HCT116 (cell line): Measurements from ENCODE around the gene PRRT1B. TPM values are rescaled to one million over a fixed set of nuclear protein-coding genes. Genes with fewer than 3 reads are reported as not detected.
A peak's percentile ranks its signal among the peaks of the same experiment; 100 is the strongest.

Source experiments
- ATAC-seq: fragments of 200-7000 bp; cut with Tn5 transposase; 2 replicates; pipeline ENCODE4 v1.9.1; 2020; ENCODE audit warnings: mild to moderate bottlenecking, moderate library complexity
- BruUV-seq: library from RNA; stranded (reverse); fragments of 400-500 nt; replicated peaks from 2 replicates; lab custom pipeline; 2021; lab: Mats Ljungman, UMichigan
- CTCF ChIA-PET: fragments of 300-600 bp; sonication (Branson Sonifier 250); formaldehyde crosslinking; loops from one replicate; lab custom pipeline; 2021; ENCODE audit warnings: antibody characterized with exemption; lab: Charles Lee
- POLR2A ChIA-PET: fragments of 300-600, 350-600 bp; sonication (Branson Sonifier 250); formaldehyde crosslinking; loops from one replicate; lab custom pipeline; 2021; ENCODE audit warnings: antibody characterized with exemption; lab: Charles Lee
- RAD21 ChIA-PET, 2 experiments: fragments of 300-600 bp; sonication (Branson Sonifier 250); formaldehyde crosslinking; loops; one replicate each; lab custom pipeline; 2023; ENCODE audit warnings: low total read pairs in 2 of 2; ENCODE audit not compliant: uncharacterized antibody in 2 of 2, unreplicated experiment in 2 of 2, low non-redundant PET in 1 of 2; lab: Charles Lee
- DNase-seq: peaks from one replicate; pipeline ENCODE4 v3.0.0-alpha.2; 2010; ENCODE audit warnings: low read depth, low spot score
- H2AFZ ChIP-seq: fragments of 200-600 bp; shearing (Covaris generic), sonication (generic); 2 replicates; pipeline ENCODE4 v1.6.1; 2017; ENCODE audit warnings: low read depth, mixed run types, mixed read lengths, antibody characterized with exemption, low read length; ENCODE audit not compliant: poor library complexity, severe bottlenecking
- H3K27ac ChIP-seq: 2 replicates; pipeline ENCODE4 v1.5.1; 2012; ENCODE audit warnings: low read depth, low read length
- H3K27me3 ChIP-seq: fragments of 200-600 bp; sonication (generic); 2 replicates; pipeline ENCODE4 v1.6.1; 2016; ENCODE audit warnings: mixed run types, low read length, mixed read lengths; ENCODE audit not compliant: insufficient read depth
- H3K36me3 ChIP-seq, 2 experiments: fragments of 200-500 bp in 1 of 2; fragments of 200-600 bp in 1 of 2; sonication (Bioruptor generic) in 1 of 2; sonication (generic) in 1 of 2; 2 replicates each; pipeline versions ENCODE4 v1.5.1 to v1.6.1; 2014 to 2016; ENCODE audit warnings: low read length in 2 of 2, inconsistent platforms in 1 of 2, mixed read lengths in 1 of 2, mixed run types in 1 of 2; ENCODE audit not compliant: insufficient read depth in 2 of 2, control insufficient read depth in 1 of 2
- H3K4me1 ChIP-seq, 2 experiments: fragments of 200-600 bp in 1 of 2; sonication (generic) in 1 of 2; 2 replicates each; pipeline versions ENCODE4 v1.5.1 to v1.6.1; 2012 to 2017; ENCODE audit warnings: low read length in 2 of 2, inconsistent platforms in 1 of 2, mild to moderate bottlenecking in 1 of 2, mixed read lengths in 1 of 2, mixed run types in 1 of 2, moderate library complexity in 1 of 2; ENCODE audit not compliant: insufficient read depth in 2 of 2, control insufficient read depth in 1 of 2
- H3K4me2 ChIP-seq: fragments of 200-600 bp; sonication (generic); 2 replicates; pipeline ENCODE4 v1.6.1; 2017; ENCODE audit warnings: mixed run types, low read length, mixed read lengths
- H3K4me3 ChIP-seq, 2 experiments: fragments of 200-600 bp in 1 of 2; sonication (generic) in 1 of 2; replicated peaks in 1 of 2; 2 replicates each; pipeline ENCODE4 v1.5.1; 2011 to 2016; ENCODE audit warnings: low read length in 2 of 2, control low read depth in 1 of 2, low read depth in 1 of 2, mild to moderate bottlenecking in 1 of 2, mixed read lengths in 1 of 2, mixed run types in 1 of 2
- H3K79me2 ChIP-seq: fragments of 200-600 bp; sonication (generic); 2 replicates; pipeline ENCODE4 v1.6.1; 2017; ENCODE audit warnings: mild to moderate bottlenecking, mixed run types, low read length, moderate library complexity, mixed read lengths; ENCODE audit not compliant: insufficient read depth
- H3K9ac ChIP-seq: fragments of 200-600 bp; sonication (generic); 2 replicates; pipeline ENCODE4 v1.6.1; 2016; ENCODE audit warnings: low read length, mixed read lengths
- H3K9me2 ChIP-seq: fragments of 200-600 bp; sonication (generic), shearing (Covaris generic); 2 replicates; pipeline ENCODE4 v1.6.1; 2017; ENCODE audit warnings: mixed run types, mild to moderate bottlenecking, moderate library complexity; ENCODE audit not compliant: insufficient read depth
- H3K9me3 ChIP-seq, 2 experiments: fragments of 200-500 bp in 1 of 2; fragments of 200-600 bp in 1 of 2; sonication (Bioruptor generic) in 1 of 2; sonication (generic) in 1 of 2; 2 replicates each; pipeline ENCODE4 v1.6.1; 2014 to 2017; ENCODE audit warnings: low read length in 2 of 2, mixed read lengths in 2 of 2, inconsistent platforms in 1 of 2, low read depth in 1 of 2, mild to moderate bottlenecking in 1 of 2, mixed run types in 1 of 2, moderate library complexity in 1 of 2; ENCODE audit not compliant: control insufficient read depth in 1 of 2, insufficient read depth in 1 of 2
- H4K20me1 ChIP-seq: fragments of 200-600 bp; sonication (generic), shearing (Covaris generic); 2 replicates; pipeline ENCODE4 v1.6.1; 2017; ENCODE audit warnings: mixed run types, mild to moderate bottlenecking, moderate library complexity; ENCODE audit not compliant: insufficient read depth
- CBX3 ChIP-seq: IDR thresholded peaks from 2 replicates; pipeline ENCODE4 v1.6.1; 2012; ENCODE audit warnings: low read depth
- CEBPB ChIP-seq: IDR thresholded peaks from 2 replicates; pipeline ENCODE4 v1.6.1; 2012; ENCODE audit warnings: low read depth
- EZH2 ChIP-seq: fragments of 200-600 bp; sonication (generic); IDR thresholded peaks from 2 replicates; pipeline ENCODE4 v1.6.1; 2017; ENCODE audit warnings: antibody characterized with exemption, mixed run types
- EZH2phosphoT487 ChIP-seq: fragments of 200-600 bp; IDR thresholded peaks from 2 replicates; pipeline ENCODE4 v1.6.1; 2018; ENCODE audit warnings: antibody characterized with exemption, borderline replicate concordance
- FOSL1 ChIP-seq: IDR thresholded peaks from 2 replicates; pipeline ENCODE4 v1.6.1; 2012; ENCODE audit warnings: low read depth
- JUND ChIP-seq: IDR thresholded peaks from 2 replicates; pipeline ENCODE4 v1.6.1; 2012
- POLR2A ChIP-seq: IDR thresholded peaks from 2 replicates; pipeline ENCODE4 v1.7.0; 2011; ENCODE audit warnings: borderline replicate concordance; ENCODE audit not compliant: insufficient read depth, insufficient read length; ENCODE audit errors: extremely low read depth
- RAD21 ChIP-seq: IDR thresholded peaks from 2 replicates; pipeline ENCODE4 v1.6.1; 2012; ENCODE audit warnings: low read depth, mild to moderate bottlenecking
- SP1 ChIP-seq: IDR thresholded peaks from 2 replicates; pipeline ENCODE4 v1.6.1; 2012; ENCODE audit warnings: low read depth
- YY1 ChIP-seq: IDR thresholded peaks from 2 replicates; pipeline ENCODE4 v1.6.1; 2011; ENCODE audit warnings: low read length, low read depth, moderate library complexity, mild to moderate bottlenecking; ENCODE audit not compliant: insufficient replicate concordance; ENCODE audit errors: extremely low read depth
- ZNF274 ChIP-seq: fragments of 200-500 bp; sonication (Bioruptor generic); IDR thresholded peaks from 2 replicates; pipeline ENCODE4 v1.6.1; 2014; ENCODE audit warnings: mild to moderate bottlenecking, low read depth, low read length, inconsistent platforms
- intact Hi-C: fragments of 100-400 bp; cut with micrococcal nuclease; formaldehyde crosslinking; loops from 2 replicates; pipeline ENCODE4 v1.10.0; 2022
- total RNA-seq: library from RNA; stranded (reverse); gene quantifications from one replicate; pipeline ENCODE4 v1.2.1, GENCODE V29; 2021; ENCODE audit not compliant: unreplicated experiment
- TF ChIP-seq, protein P1 (sequence below): IDR thresholded peaks from 2 replicates; pipeline ENCODE4 v1.6.1; 2012
- TF ChIP-seq, protein P2 (sequence below), 3 experiments: fragments of 200-600 bp in 1 of 3; sonication (generic) in 1 of 3; IDR thresholded peaks in 2 of 3; conservative IDR thresholded peaks in 1 of 3; 2 replicates each; pipeline ENCODE4 v1.5.1; 2012 to 2017; ENCODE audit warnings: low read depth in 2 of 3, low read length in 2 of 3, antibody characterized with exemption in 1 of 3, borderline replicate concordance in 1 of 3, control low read depth in 1 of 3, mild to moderate bottlenecking in 1 of 3, mixed read lengths in 1 of 3, mixed run types in 1 of 3, moderate library complexity in 1 of 3; ENCODE audit not compliant: insufficient read depth in 1 of 3
- TF ChIP-seq, protein P3 (sequence below): IDR thresholded peaks from 2 replicates; pipeline ENCODE4 v1.6.1; 2012
- TF ChIP-seq, protein P4 (sequence below): IDR thresholded peaks from 2 replicates; pipeline ENCODE4 v1.6.1; 2012; ENCODE audit warnings: low read depth

Gene PRRT1B
- total RNA-seq, 1 experiment from 2014 or later, result not detected

DNA sequence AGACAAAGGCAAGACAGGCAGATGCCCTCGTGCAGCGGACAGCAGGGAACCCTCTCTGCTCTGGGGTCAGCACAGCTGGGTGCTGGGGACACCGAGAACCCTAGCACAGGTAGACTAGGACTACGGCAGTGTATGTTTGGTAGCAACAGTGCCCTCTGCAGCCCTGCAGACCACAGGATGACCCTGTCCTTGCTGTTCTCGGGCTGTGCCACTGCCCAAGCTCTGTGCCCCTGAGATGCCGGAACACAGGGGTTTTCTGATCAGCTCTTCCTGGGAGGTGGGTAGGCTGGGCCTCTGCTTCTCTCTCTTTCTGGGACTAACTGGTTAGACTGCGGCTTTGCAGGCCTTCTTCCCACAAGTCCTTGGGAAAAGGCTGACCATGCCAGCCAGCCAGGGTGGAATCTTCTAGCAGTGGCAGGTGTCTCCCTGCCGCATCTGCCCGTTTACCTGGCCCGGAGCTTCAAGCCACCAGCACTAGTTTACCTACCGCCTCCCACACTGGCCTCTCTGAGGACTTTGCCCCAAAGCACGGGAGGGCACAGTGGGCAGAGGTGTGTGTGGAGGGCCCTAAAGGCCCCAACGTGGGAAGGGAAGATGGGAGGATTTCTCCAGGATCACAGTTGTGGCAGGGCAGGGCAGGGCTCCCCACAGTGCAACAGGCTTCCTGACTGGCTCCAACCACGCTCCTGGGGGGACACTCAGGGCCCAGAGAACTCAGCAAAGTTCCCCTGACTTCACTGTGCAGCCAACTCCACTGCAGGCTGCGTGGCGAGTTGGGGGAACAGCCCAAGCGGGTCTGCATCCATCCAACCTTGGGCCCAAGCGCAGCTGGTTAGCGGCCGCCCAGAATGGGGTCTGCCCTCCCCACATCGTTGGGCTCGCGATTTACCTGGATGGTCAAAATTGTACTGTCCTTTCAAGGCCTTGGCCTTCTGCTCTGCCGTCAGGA is 15.5 kb upstream of the PRRT1B start:
- H3K27ac ChIP-seq, result peak overlapping the region; percentile 49
- peaks cover 4 to 15% of the 10 kb centered on the region in 2 experiments; a peak in 3 of 4 replicates for H3K36me3 ChIP-seq
- H3K9me3 ChIP-seq, result no peaks in the 10 kb centered on the region
- TF ChIP-seq, protein P1, sequence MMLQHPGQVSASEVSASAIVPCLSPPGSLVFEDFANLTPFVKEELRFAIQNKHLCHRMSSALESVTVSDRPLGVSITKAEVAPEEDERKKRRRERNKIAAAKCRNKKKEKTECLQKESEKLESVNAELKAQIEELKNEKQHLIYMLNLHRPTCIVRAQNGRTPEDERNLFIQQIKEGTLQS, result no peak
- TF ChIP-seq CEBPB (no peak), ZNF274 (no peak), FOSL1 (no peak), RAD21 (no peak; the same call in 1 of the 2 replicates), EZH2 (no peak), SP1 (no peak), EZH2phosphoT487 (no peak), CBX3 (no peak), POLR2A (no peak), YY1 (no peak), JUND (no peak)
- TF ChIP-seq, protein P2, sequence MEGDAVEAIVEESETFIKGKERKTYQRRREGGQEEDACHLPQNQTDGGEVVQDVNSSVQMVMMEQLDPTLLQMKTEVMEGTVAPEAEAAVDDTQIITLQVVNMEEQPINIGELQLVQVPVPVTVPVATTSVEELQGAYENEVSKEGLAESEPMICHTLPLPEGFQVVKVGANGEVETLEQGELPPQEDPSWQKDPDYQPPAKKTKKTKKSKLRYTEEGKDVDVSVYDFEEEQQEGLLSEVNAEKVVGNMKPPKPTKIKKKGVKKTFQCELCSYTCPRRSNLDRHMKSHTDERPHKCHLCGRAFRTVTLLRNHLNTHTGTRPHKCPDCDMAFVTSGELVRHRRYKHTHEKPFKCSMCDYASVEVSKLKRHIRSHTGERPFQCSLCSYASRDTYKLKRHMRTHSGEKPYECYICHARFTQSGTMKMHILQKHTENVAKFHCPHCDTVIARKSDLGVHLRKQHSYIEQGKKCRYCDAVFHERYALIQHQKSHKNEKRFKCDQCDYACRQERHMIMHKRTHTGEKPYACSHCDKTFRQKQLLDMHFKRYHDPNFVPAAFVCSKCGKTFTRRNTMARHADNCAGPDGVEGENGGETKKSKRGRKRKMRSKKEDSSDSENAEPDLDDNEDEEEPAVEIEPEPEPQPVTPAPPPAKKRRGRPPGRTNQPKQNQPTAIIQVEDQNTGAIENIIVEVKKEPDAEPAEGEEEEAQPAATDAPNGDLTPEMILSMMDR (IDR thresholded peaks at IDR 0.05 in 2 of 3, conservative IDR thresholded peaks at IDR 0.05 in 1 of 3; ENCODE audit: borderline replicate concordance in 1 of 3, insufficient read depth in 1 of 3, low read depth in 2 of 3, low read length in 2 of 3), result no peak
- TF ChIP-seq, protein P3, sequence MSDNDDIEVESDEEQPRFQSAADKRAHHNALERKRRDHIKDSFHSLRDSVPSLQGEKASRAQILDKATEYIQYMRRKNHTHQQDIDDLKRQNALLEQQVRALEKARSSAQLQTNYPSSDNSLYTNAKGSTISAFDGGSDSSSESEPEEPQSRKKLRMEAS, result no peak
- TF ChIP-seq, protein P4, sequence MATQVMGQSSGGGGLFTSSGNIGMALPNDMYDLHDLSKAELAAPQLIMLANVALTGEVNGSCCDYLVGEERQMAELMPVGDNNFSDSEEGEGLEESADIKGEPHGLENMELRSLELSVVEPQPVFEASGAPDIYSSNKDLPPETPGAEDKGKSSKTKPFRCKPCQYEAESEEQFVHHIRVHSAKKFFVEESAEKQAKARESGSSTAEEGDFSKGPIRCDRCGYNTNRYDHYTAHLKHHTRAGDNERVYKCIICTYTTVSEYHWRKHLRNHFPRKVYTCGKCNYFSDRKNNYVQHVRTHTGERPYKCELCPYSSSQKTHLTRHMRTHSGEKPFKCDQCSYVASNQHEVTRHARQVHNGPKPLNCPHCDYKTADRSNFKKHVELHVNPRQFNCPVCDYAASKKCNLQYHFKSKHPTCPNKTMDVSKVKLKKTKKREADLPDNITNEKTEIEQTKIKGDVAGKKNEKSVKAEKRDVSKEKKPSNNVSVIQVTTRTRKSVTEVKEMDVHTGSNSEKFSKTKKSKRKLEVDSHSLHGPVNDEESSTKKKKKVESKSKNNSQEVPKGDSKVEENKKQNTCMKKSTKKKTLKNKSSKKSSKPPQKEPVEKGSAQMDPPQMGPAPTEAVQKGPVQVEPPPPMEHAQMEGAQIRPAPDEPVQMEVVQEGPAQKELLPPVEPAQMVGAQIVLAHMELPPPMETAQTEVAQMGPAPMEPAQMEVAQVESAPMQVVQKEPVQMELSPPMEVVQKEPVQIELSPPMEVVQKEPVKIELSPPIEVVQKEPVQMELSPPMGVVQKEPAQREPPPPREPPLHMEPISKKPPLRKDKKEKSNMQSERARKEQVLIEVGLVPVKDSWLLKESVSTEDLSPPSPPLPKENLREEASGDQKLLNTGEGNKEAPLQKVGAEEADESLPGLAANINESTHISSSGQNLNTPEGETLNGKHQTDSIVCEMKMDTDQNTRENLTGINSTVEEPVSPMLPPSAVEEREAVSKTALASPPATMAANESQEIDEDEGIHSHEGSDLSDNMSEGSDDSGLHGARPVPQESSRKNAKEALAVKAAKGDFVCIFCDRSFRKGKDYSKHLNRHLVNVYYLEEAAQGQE, result no peak
- TF ChIP-seq, all 23 proteins: peak for 0
- no peaks in the 10 kb centered on the region for H3K27me3 ChIP-seq
- peak overlapping the region; percentile 65 to 75 for H3K4me3 ChIP-seq
- TSS peak; percentile 35 for BruUV-seq
- peak overlapping the region; percentile 68 for H3K9ac ChIP-seq
- intact Hi-C loops, result no loop called here
- no peak for DNase-seq
- ChIA-PET CTCF (no interaction called here), RAD21 (no interaction called here), POLR2A (no interaction called here)
- no peaks in the 10 kb centered on the region for H3K9me2 ChIP-seq
- ATAC-seq, result no peak
- H3K4me1 ChIP-seq, result peaks cover 0 to 13% of the 10 kb centered on the region in 2 experiments; a peak in 1 of 4 replicates
- no peak overlapping the region for H2AFZ ChIP-seq
- H3K79me2 ChIP-seq, result peaks cover 11% of the 10 kb centered on the region; the same call in 1 of the 2 replicates
- no peaks in the 10 kb centered on the region for H4K20me1 ChIP-seq
- peak overlapping the region; percentile 90 for H3K4me2 ChIP-seq
